Naive thymus-derived CD4-positive, alpha-beta T cell (primary cell): Measurements from ENCODE around the gene AHSP. TPM values are rescaled to one million over a fixed set of nuclear protein-coding genes. Genes with fewer than 3 reads are reported as not detected.
"Not testable (repeated sequence)": the region's sequence is repeated elsewhere in the genome, so short reads cannot be mapped to it uniquely, and the experiment has no call there.

ENCODE experiments used
- ATAC-seq: fragments of 150-1000 bp; cut with Tn5 transposase; 2 replicates; pipeline ENCODE4 v1.10.0; 2021; ENCODE audit warnings: mild to moderate bottlenecking, moderate library complexity
- CTCF ChIA-PET: fragments of 350-600 bp; sonication (Branson Sonifier 250); formaldehyde crosslinking; loops from one replicate; lab custom pipeline; 2021; ENCODE audit warnings: antibody characterized with exemption; lab: Charles Lee
- POLR2A ChIA-PET: fragments of 350-600 bp; sonication (Branson Sonifier 250); formaldehyde crosslinking; loops from one replicate; lab custom pipeline; 2021; ENCODE audit warnings: antibody characterized with exemption, inconsistent platforms; lab: Charles Lee
- DNase-seq, 9 donors: peaks; one replicate each; pipeline versions ENCODE4 v3.0.0 to v3.0.0-alpha.2; 2020 to 2022; ENCODE audit warnings: mixed read lengths in 1 of 9
- H3K27ac ChIP-seq: one replicate; pipeline ENCODE4 v1.7.0; 2013; ENCODE audit warnings: mild to moderate bottlenecking, low read depth, low read length, moderate library complexity
- H3K27me3 ChIP-seq, 2 donors: one replicate each; pipeline ENCODE4 v1.7.0; 2013; ENCODE audit warnings: low read length in 2 of 2, mild to moderate bottlenecking in 2 of 2, moderate library complexity in 2 of 2; ENCODE audit not compliant: control insufficient read depth in 2 of 2, insufficient read depth in 2 of 2
- H3K36me3 ChIP-seq, 3 experiments: 1 replicate in 2 of 3; 2 replicates in 1 of 3; pipeline ENCODE4 v1.7.0; 2013; ENCODE audit warnings: low read length in 3 of 3, mild to moderate bottlenecking in 3 of 3, moderate library complexity in 1 of 3; ENCODE audit not compliant: insufficient read depth in 3 of 3, control insufficient read depth in 2 of 3
- H3K4me1 ChIP-seq, 2 donors: one replicate each; pipeline ENCODE4 v1.7.0; 2013; ENCODE audit warnings: low read length in 2 of 2, mild to moderate bottlenecking in 2 of 2, moderate library complexity in 1 of 2; ENCODE audit not compliant: control insufficient read depth in 2 of 2, insufficient read depth in 2 of 2
- H3K4me3 ChIP-seq: 2 replicates; pipeline ENCODE4 v1.7.0; 2013; ENCODE audit warnings: mild to moderate bottlenecking, low read length
- H3K9me3 ChIP-seq, 3 experiments: 1 replicate in 2 of 3; 2 replicates in 1 of 3; pipeline ENCODE4 v1.7.0; 2013; ENCODE audit warnings: low read length in 3 of 3; ENCODE audit not compliant: control insufficient read depth in 2 of 3
- H3K27ac Mint-ChIP-seq, 9 donors: one replicate each; pipeline ENCODE4 v1.8.0; 2020 to 2022; ENCODE audit warnings: mixed read lengths in 9 of 9, mild to moderate bottlenecking in 8 of 9, moderate library complexity in 5 of 9, inconsistent platforms in 2 of 9
- H3K27me3 Mint-ChIP-seq, 5 donors: one replicate each; pipeline ENCODE4 v1.8.0; 2021 to 2022; ENCODE audit warnings: mixed read lengths in 5 of 5, mild to moderate bottlenecking in 1 of 5
- H3K36me3 Mint-ChIP-seq, 5 donors: one replicate each; pipeline ENCODE4 v1.8.0; 2020 to 2022; ENCODE audit warnings: mixed read lengths in 5 of 5, mild to moderate bottlenecking in 3 of 5, inconsistent platforms in 1 of 5
- H3K4me1 Mint-ChIP-seq, 7 donors: one replicate each; pipeline ENCODE4 v1.8.0; 2020 to 2022; ENCODE audit warnings: mixed read lengths in 7 of 7, mild to moderate bottlenecking in 3 of 7, inconsistent platforms in 1 of 7
- H3K4me3 Mint-ChIP-seq, 10 donors: one replicate each; pipeline ENCODE4 v1.8.0; 2020 to 2022; ENCODE audit warnings: mild to moderate bottlenecking in 10 of 10, mixed read lengths in 10 of 10, moderate library complexity in 6 of 10, inconsistent platforms in 2 of 10
- H3K9me3 Mint-ChIP-seq, 11 donors: one replicate each; pipeline ENCODE4 v1.8.0; 2020 to 2022; ENCODE audit warnings: mixed read lengths in 11 of 11, mild to moderate bottlenecking in 4 of 11, inconsistent platforms in 1 of 11, moderate library complexity in 1 of 11
- intact Hi-C, 2 donors: fragments of 100-400 bp; cut with micrococcal nuclease; formaldehyde crosslinking; loops; one replicate each; pipeline ENCODE4 v1.15.1; 2023
- polyA plus RNA-seq, 2 donors: library from polyadenylated mRNA; unstranded; fragments of 300-500 nt; fragmentation: Illumina TruSeq; gene quantifications; one replicate each; pipeline ENCODE4 v1.2.3, GENCODE V29; 2021
- total RNA-seq, 6 experiments: library from RNA in 5 of 6; stranded (reverse) in 5 of 6; gene quantifications; 1 replicate in 5 of 6; 2 replicates in 1 of 6; pipeline ENCODE4 v1.2.3 and lab custom pipeline; 2021 to 2026

Gene AHSP, protein sequence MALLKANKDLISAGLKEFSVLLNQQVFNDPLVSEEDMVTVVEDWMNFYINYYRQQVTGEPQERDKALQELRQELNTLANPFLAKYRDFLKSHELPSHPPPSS
- total RNA-seq (not detected), polyA plus RNA-seq (not detected), total RNA-seq (lab: John Stamatoyannopoulos, UW) (not detected)

DNA sequence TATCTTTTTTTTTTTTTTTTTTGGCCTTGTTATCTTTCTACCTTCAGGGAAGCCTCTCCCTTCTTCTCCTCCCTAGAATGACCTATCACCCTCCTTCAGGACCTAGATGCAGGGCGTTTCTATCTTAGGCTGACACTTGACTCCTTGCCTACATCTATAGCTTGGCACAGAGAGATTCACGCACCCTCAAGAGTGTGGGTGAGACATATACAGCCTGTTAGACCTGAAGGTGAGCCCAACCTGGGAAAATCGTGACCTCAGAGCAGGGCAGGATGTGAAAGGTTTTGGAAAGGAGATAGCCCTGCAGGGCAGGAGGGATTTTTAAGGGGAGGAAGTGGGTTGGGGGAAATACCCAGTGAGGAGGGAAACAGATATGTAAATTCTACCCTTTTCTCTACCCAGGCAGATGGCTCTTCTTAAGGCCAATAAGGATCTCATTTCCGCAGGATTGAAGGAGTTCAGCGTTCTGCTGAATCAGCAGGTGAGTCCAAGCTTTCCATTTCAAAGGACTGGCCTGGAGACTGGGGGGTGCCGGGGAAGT, at the start of gene AHSP:
AHSP (plus strand) TSS at position 167 of the 541 bp plus-strand sequence; CDS start at position 407, 240 bp downstream.
- Histone ChIP-seq H3K27me3 (no peaks in the 10 kb centered on the region), H3K27ac (no peak within 1 kb of the TSS), H3K4me1 (peaks cover 0 to 7% of the 10 kb centered on the region in 2 donors), H3K4me3 (no peak within 1 kb of the TSS), H3K9me3 (no peaks in the 10 kb centered on the region), H3K36me3 (no peaks in the 10 kb centered on the region)
- ChIA-PET CTCF (no interaction called here), POLR2A (no interaction called here)
- H3K36me3 Mint-ChIP-seq = no peaks in the 10 kb centered on the region
- H3K27ac Mint-ChIP-seq = peak within 1 kb of the TSS in 2 of 9 donors; percentile 16 to 34
- intact Hi-C loops = no loop called here
- DNase-seq (no peak), ATAC-seq (no peak)
- peaks cover 0 to 21% (median 7%) of the 10 kb centered on the region in 7 donors for H3K4me1 Mint-ChIP-seq
- H3K4me3 Mint-ChIP-seq = peak within 1 kb of the TSS in 7 of 10 donors; percentile 39 to 75 (median 66)
- peaks cover 11 to 26% (median 17%) of the 10 kb centered on the region in 5 donors for H3K27me3 Mint-ChIP-seq
- H3K9me3 Mint-ChIP-seq = no peaks in the 10 kb centered on the region

DNA sequence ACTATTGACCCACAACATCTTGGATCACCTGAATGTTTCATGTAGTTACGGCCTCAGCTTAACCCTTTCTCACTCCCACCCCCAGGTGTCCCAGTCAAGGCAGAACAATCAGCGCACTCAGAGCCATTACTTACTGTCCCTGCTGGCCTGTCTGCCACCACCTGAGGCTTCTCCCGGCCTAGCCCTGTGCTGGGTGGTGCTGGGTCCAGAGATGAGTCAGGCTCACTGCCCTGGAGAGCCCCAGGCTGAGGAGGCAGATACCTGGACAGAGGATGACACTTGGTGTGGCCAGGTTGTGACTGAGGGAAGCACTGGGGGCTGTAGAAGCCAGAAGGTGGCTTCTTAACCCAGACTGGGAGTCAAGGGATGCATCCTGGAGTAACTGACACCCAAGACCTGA, 48.7 kb upstream of the AHSP start:
- intact Hi-C loops = loop anchor here in 1 of 2 donors (5.0 kb wide), 1 partner anchor 233 kb away; a partner anchor contains a TSS
- no peaks in the 10 kb centered on the region for H3K9me3 Mint-ChIP-seq
- H3K27ac Mint-ChIP-seq = peak overlapping the region in 1 of 9 donors; percentile 50

DNA sequence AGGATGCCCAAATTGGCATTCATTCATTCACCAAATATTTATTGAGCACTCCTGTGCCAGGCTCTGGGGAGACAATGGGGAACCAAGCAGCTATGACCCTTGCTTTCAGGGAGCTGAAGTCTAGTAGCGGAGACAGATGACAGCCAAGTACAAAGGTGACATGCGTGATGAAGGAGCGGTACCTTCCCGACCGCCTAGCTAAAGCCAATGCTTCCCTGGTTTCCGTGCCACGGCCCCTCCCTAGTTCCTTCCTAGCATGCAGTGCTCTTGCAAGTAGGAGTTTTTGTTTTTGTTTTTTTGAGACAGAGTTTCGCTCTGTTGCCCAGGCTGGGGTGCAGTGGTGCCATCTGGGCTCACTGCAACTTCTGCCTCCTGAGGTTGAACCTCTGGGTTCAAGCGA, 47.9 kb upstream of the AHSP start:
- H3K4me1 Mint-ChIP-seq = peaks cover 6 to 20% (median 11%) of the 10 kb centered on the region in 7 donors
- intact Hi-C loops = loop anchor here in 1 of 2 donors (5.0 kb wide), 1 partner anchor 233 kb away; a partner anchor contains a TSS
- ATAC-seq = no peak
- ChIA-PET POLR2A (interaction anchor here (7.8 kb wide), 1 partner anchor 21 kb away, joined by 69 read pairs; the partner anchor contains the start of gene ARMC5), CTCF (interaction anchor here (1.6 kb wide), 1 partner anchor 37 kb away, joined by 4 read pairs; the partner anchor contains the start of gene ZNF843)
- Histone ChIP-seq H3K4me1 (no peaks in the 10 kb centered on the region), H3K4me3 (no peak overlapping the region), H3K9me3 (no peaks in the 10 kb centered on the region), H3K27ac (no peak overlapping the region), H3K36me3 (no peaks in the 10 kb centered on the region), H3K27me3 (no peaks in the 10 kb centered on the region)
- peak overlapping the region in 1 of 9 donors; percentile 52 for H3K27ac Mint-ChIP-seq
- peaks cover 0 to 47% (median 0%) of the 10 kb centered on the region in 5 donors for H3K27me3 Mint-ChIP-seq
- H3K9me3 Mint-ChIP-seq = no peaks in the 10 kb centered on the region
- H3K36me3 Mint-ChIP-seq = no peaks in the 10 kb centered on the region
- no peak for DNase-seq
- H3K4me3 Mint-ChIP-seq = no peak overlapping the region

More for the DNA sequence above, 48.7 kb upstream of the AHSP start:
- no peak for ATAC-seq
- ChIA-PET POLR2A (interaction anchor here (0.9 to 7.8 kb wide), 2 partner anchors 20 to 26 kb away, joined by 3 to 69 read pairs; partner anchors contain the start of gene ARMC5), CTCF (interaction anchor here (1.6 kb wide), 1 partner anchor 36 kb away, joined by 4 read pairs; the partner anchor contains the start of gene ZNF843)
- Mint-ChIP-seq H3K4me3 (peak overlapping the region in 1 of 10 donors; percentile 11), H3K4me1 (peaks cover 7 to 20% (median 11%) of the 10 kb centered on the region in 7 donors), H3K27me3 (peaks cover 0 to 55% (median 0%) of the 10 kb centered on the region in 5 donors), H3K36me3 (no peaks in the 10 kb centered on the region)
- Histone ChIP-seq H3K27ac (no peak overlapping the region), H3K36me3 (no peaks in the 10 kb centered on the region), H3K4me1 (no peaks in the 10 kb centered on the region), H3K9me3 (no peaks in the 10 kb centered on the region), H3K27me3 (no peaks in the 10 kb centered on the region), H3K4me3 (no peak overlapping the region)
- no peak for DNase-seq

DNA sequence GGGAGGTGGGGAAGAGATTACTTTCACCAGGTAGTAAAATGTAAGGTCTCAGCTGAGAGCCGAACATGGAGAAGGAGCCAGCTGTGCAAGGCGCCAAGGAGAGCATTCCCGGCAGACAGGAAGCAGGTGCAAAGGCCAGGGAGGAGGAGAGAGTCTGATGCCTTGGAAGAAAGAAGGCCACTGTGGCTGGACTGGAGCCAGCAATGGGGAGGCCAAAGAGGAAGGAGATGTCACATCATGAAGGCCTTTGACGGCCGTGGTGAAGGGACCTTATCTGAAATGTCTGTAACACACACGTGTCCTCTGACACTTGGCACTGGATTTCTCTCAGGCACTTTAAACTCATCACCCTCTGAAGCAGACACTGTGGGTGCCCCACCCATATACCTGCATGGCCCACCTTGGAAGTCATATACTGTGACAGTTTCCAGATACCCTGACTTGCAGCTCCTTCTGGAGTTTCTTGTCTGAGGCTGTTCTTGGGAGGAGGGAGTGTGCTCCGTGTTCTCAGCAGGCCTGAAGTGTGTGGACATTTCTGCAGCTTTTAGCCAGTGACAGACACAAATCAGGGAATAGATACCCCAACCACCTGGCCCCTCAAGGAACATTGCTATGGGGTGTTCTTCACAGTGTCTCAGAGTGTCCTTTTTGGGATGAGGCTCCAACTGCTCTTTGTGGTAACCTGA, 46.7 kb upstream of the AHSP start:
- ChIA-PET POLR2A (interaction anchor here (0.9 kb wide), 1 partner anchor 9 kb away, joined by 3 read pairs; no protein-coding TSS in a partner anchor), CTCF (no interaction called here)
- no peaks in the 10 kb centered on the region for H3K36me3 Mint-ChIP-seq
- no peaks in the 10 kb centered on the region for H3K9me3 Mint-ChIP-seq
- Histone ChIP-seq H3K4me3 (no peak overlapping the region), H3K27me3 (no peaks in the 10 kb centered on the region), H3K4me1 (no peaks in the 10 kb centered on the region), H3K27ac (no peak overlapping the region), H3K36me3 (no peaks in the 10 kb centered on the region), H3K9me3 (no peaks in the 10 kb centered on the region)
- H3K4me3 Mint-ChIP-seq = no peak overlapping the region
- no peak overlapping the region for H3K27ac Mint-ChIP-seq
- ATAC-seq (no peak), DNase-seq (no peak)
- peaks cover 0 to 49% (median 0%) of the 10 kb centered on the region in 5 donors for H3K27me3 Mint-ChIP-seq
- H3K4me1 Mint-ChIP-seq = peaks cover 11 to 22% (median 15%) of the 10 kb centered on the region in 7 donors
- intact Hi-C loops = no loop called here

DNA sequence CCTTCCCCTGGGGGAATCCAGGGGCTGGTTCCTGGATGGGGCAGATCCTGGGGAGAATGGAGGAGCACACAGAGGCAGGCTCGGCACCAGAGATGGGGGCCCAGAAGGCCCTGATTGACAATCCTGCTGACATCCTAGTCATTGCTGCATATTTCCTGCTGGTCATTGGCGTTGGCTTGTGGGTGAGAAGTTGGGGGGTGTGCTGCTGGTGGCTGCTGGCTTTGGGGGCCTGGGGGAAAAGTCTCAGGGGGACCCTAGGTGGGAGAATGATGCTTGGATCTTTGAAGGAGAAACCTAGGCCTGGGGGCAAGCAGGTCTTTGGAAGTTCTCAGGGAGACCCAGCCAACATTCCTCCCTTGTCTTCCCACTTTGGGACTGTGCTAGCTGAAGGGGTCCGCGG, 44.6 kb upstream of the AHSP start, which contains the start of gene SLC5A2:
SLC5A2 (plus strand) TSS at position 43 of the 400 bp plus-strand sequence; CDS start at position 57, 14 bp downstream.
- Mint-ChIP-seq H3K27ac (peak within 1 kb of the TSS in 1 of 9 donors; percentile 41), H3K9me3 (no peaks in the 10 kb centered on the region), H3K4me3 (no peak within 1 kb of the TSS), H3K36me3 (no peaks in the 10 kb centered on the region), H3K27me3 (peaks cover 0 to 46% (median 0%) of the 10 kb centered on the region in 5 donors), H3K4me1 (peaks cover 5 to 22% (median 13%) of the 10 kb centered on the region in 7 donors)
- ChIA-PET POLR2A (no interaction called here), CTCF (no interaction called here)
- no peak within 1 kb of the TSS for H3K27ac ChIP-seq
- H3K4me1 ChIP-seq = no peaks in the 10 kb centered on the region
- no peak for ATAC-seq
- H3K4me3 ChIP-seq = no peak within 1 kb of the TSS
- H3K9me3 ChIP-seq = no peaks in the 10 kb centered on the region
- DNase-seq = no peak
- no peaks in the 10 kb centered on the region for H3K27me3 ChIP-seq
- H3K36me3 ChIP-seq = no peaks in the 10 kb centered on the region
- intact Hi-C loops = no loop called here

DNA sequence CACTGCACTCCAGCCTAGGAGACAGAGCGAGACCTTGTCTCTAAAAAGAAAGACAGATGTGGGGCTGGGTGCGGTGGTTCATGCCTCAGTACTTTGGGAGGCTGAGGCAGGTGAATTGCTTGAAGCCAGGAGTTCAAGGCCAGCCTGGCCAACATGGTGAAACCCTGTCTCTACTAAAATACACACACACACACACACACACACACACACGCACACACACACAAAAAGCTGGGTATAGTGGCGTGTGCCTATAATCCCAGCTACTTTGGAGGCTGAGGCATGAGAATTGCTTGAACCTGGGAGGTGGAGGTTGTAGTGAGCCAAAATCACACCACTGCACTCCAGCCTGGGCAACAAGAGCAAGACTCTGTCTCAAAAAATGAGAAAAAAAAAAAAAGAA, 43.7 kb upstream of the AHSP start:
- peaks cover 3 to 21% (median 13%) of the 10 kb centered on the region in 7 donors for H3K4me1 Mint-ChIP-seq
- H3K9me3 Mint-ChIP-seq, intact Hi-C loops, H3K27ac ChIP-seq, ATAC-seq, H3K36me3 Mint-ChIP-seq, H3K4me3 ChIP-seq, H3K4me3 Mint-ChIP-seq, H3K9me3 ChIP-seq, H3K27me3 ChIP-seq, DNase-seq, H3K4me1 ChIP-seq, H3K36me3 ChIP-seq, CTCF ChIA-PET, H3K27ac Mint-ChIP-seq, POLR2A ChIA-PET: not testable (repeated sequence)
- peaks cover 0 to 40% (median 0%) of the 10 kb centered on the region in 5 donors for H3K27me3 Mint-ChIP-seq
